Pancreas (tissue), 10 donors: Measurements from ENCODE around the gene SPATA16. TPM values are rescaled to one million over a fixed set of nuclear protein-coding genes. Genes with fewer than 3 reads are reported as not detected.

ENCODE experiments used
- ATAC-seq, 4 donors: fragments of 200-7000 bp; cut with Tn5 transposase; one replicate each; pipeline versions ENCODE4 v1.8.0 to v1.9.1; 2020; ENCODE audit warnings: mild to moderate bottlenecking in 4 of 4, moderate library complexity in 4 of 4
- DNase-seq, 6 donors: peaks; one replicate each; pipeline ENCODE4 v3.0.0-alpha.2; 2020
- FAIRE-seq: peaks from 2 replicates; lab custom pipeline; 2012; peaks lifted over from hg19 to GRCh38; lab: Jason Lieb, UNC
- H3K27ac ChIP-seq, 4 donors: fragments of 200-600 bp; sonication (generic); 1 replicate in 3 of 4; 2 replicates in 1 of 4; pipeline versions ENCODE4 v1.5.0 to v1.8.0; 2020
- H3K27me3 ChIP-seq, 4 donors: fragments of 200-600 bp; one replicate each; pipeline ENCODE4 v1.8.0; 2021
- H3K36me3 ChIP-seq, 3 donors: fragments of 200-600 bp; sonication (generic) in 1 of 3; one replicate each; pipeline versions ENCODE4 v1.5.0 to v1.8.0; 2020 to 2021
- H3K4me1 ChIP-seq, 3 donors: fragments of 200-600 bp; one replicate each; pipeline ENCODE4 v1.8.0; 2021
- H3K4me3 ChIP-seq, 4 donors: fragments of 200-600 bp; sonication (generic) in 2 of 4; one replicate each; pipeline versions ENCODE4 v1.5.0 to v1.8.0; 2020 to 2021
- H3K9me3 ChIP-seq, 4 donors: fragments of 200-600 bp; one replicate each; pipeline ENCODE4 v1.8.0; 2021
- WGBS, 2 donors: extraction: QIAGEN DNeasy Blood & Tissue Kit; methylation state at CpG; one replicate each; pipeline ENCODE4 v1.1.7; 2013; 5-methylcytosine and 5-hydroxymethylcytosine counted together
- intact Hi-C, 3 donors: fragments of 100-400 bp; cut with DNase I; formaldehyde crosslinking; loops; one replicate each; pipeline versions ENCODE4 v1.11.1 to v1.14.2; 2022
- polyA plus RNA-seq, 2 donors: library from polyadenylated mRNA; stranded (reverse); fragments of 200-250 nt; gene quantifications; one replicate each; pipeline ENCODE4 v1.2.3, GENCODE V29; 2013
- total RNA-seq, 6 donors: library from RNA; stranded (reverse); fragmentation: NEBNext Ultra II Directional in 4 of 6; extraction: Animal tissue kit (Norgen Biotek cat#: 25700) in 4 of 6; gene quantifications; one replicate each; pipeline versions ENCODE4 v1.2.1 to v1.2.4, GENCODE V29; 2021 to 2023
- TF ChIP-seq, protein P1 (sequence below), 4 donors: fragments of 200-600 bp; sonication (generic) in 3 of 4; IDR thresholded peaks; one replicate each; pipeline versions ENCODE4 v1.5.0 to v1.8.0; 2021; ENCODE audit warnings: antibody characterized with exemption in 4 of 4
- donor health status: healthy with polysubstance abuse.
- donor health status: DM: no; HTN: no; CAD: no; lungs with moderate emphysema.
- donor health status: DM: no; HTN: no; CAD: no.
- donor health status: control.
- donor health status: control.
- donor health status: Bipolar disorder and iron deficiency.
- donor health status: DM: yes; HTN: yes; CAD: no.
- donor health status: DM: no; HTN: no; CAD: no.
- donor health status: DM: no; HTN: no; CAD: no.
- donor health status: DM: yes; HTN: yes; CAD: no.

Gene SPATA16
- total and polyA plus RNA-seq, 8 donors, result not detected

GRCh38 chr3:172918568-172919296 is 222.3 kb downstream of the SPATA16 start:
- WGBS, 2 donors, result 19 to 23% methylated on average over 3 of the region's 3 CpGs
- Histone ChIP-seq H3K36me3 (no peaks in the 10 kb centered on the region), H3K4me1 (peaks cover 15 to 48% (median 47%) of the 10 kb centered on the region in 3 donors), H3K27me3 (no peaks in the 10 kb centered on the region), H3K4me3 (no peak overlapping the region), H3K27ac (peak overlapping the region in 2 of 4 donors; percentile 43 to 64), H3K9me3 (no peaks in the 10 kb centered on the region)
- TF ChIP-seq, protein P1, sequence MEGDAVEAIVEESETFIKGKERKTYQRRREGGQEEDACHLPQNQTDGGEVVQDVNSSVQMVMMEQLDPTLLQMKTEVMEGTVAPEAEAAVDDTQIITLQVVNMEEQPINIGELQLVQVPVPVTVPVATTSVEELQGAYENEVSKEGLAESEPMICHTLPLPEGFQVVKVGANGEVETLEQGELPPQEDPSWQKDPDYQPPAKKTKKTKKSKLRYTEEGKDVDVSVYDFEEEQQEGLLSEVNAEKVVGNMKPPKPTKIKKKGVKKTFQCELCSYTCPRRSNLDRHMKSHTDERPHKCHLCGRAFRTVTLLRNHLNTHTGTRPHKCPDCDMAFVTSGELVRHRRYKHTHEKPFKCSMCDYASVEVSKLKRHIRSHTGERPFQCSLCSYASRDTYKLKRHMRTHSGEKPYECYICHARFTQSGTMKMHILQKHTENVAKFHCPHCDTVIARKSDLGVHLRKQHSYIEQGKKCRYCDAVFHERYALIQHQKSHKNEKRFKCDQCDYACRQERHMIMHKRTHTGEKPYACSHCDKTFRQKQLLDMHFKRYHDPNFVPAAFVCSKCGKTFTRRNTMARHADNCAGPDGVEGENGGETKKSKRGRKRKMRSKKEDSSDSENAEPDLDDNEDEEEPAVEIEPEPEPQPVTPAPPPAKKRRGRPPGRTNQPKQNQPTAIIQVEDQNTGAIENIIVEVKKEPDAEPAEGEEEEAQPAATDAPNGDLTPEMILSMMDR (IDR thresholded peaks at IDR 0.05), result no peak
- intact Hi-C loops, result no loop called here
- peak in 3 of 4 donors; percentile 34 to 55 (median 39) for ATAC-seq
- no peak for FAIRE-seq
- no peak for DNase-seq

- DNase-seq (peak in 3 of 6 donors; percentile 9 to 46 (median 22)), ATAC-seq (peak; percentile 78 to 86 (median 83)), FAIRE-seq (peak; percentile 61)
- peaks cover 15 to 48% (median 47%) of the 10 kb centered on the region in 3 donors for H3K4me1 ChIP-seq
- intact Hi-C loops, result no loop called here
- no peaks in the 10 kb centered on the region for H3K9me3 ChIP-seq
- TF ChIP-seq, protein P1 (IDR thresholded peaks at IDR 0.05), result no peak
- no peak overlapping the region for H3K4me3 ChIP-seq
- no peaks in the 10 kb centered on the region for H3K36me3 ChIP-seq
- H3K27me3 ChIP-seq, result no peaks in the 10 kb centered on the region
- WGBS, 2 donors, result 0 to 4% methylated on average over 3 of the region's 3 CpGs
- peak overlapping the region in 2 of 4 donors; percentile 48 to 64 for H3K27ac ChIP-seq
Measured at GRCh38 chr3:172918165-172918564, 222.9 kb downstream of the SPATA16 start.

DNA sequence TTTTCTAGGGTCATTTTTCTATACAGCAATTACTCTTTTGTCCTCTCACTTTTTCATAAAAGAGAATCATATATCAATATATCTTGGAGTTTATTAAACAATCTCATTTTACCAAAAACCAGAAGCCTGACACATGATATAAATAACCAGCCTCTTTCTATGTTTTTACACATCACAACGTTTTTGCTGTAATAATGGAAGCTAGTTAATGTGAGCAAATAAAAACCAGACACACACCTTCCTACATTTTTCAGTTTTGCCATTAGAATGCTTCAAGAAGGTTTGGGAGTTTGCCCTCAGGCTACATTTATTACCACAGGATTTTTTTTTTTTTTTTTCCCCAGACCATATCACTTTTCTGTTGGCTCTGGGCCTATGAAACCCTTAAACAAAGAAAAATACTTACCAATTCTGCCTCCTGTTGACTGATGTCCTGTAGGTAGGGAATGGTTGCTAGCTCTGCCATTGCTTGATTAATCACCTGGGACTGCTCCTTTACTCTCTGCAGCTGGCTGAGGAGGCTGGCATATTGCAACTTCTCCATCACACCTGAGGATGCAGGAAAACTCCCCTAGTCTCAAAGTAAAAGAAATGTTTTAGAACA is 225.0 kb downstream of the SPATA16 start:
- DNase-seq (no peak), ATAC-seq (peak in 2 of 4 donors; percentile 10 to 32), FAIRE-seq (no peak)
- Histone ChIP-seq H3K27ac (no peak overlapping the region), H3K4me3 (no peak overlapping the region), H3K9me3 (no peaks in the 10 kb centered on the region), H3K4me1 (peaks cover 15 to 48% (median 47%) of the 10 kb centered on the region in 3 donors), H3K36me3 (no peaks in the 10 kb centered on the region), H3K27me3 (no peaks in the 10 kb centered on the region)
- intact Hi-C loops, result no loop called here
- TF ChIP-seq, protein P1 (IDR thresholded peaks at IDR 0.05), result no peak
- 33 to 53% methylated on average over 1 of the region's 1 CpG for WGBS, 2 donors

DNA sequence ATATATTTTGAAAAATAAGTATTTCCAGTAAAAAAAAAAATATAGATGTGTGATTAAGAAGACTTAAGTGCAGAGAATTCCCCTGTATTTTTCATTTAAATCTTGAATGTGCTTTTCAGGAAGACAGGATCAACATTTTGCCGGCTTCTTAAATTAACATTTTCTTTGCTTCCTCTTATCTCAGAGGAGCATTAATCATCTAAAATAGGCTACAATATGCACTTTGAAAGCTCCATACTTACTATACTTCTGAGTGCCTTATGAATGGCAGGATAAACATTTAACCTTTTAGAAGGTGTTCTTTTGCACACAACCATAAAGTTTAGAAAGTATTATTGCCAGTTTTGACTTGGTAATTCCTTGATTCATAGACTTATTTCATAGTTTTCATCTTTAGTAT is 226.2 kb downstream of the SPATA16 start:
- H3K4me3 ChIP-seq, result no peak overlapping the region
- TF ChIP-seq, protein P1 (IDR thresholded peaks at IDR 0.05), result no peak
- ATAC-seq, result no peak
- no peak for DNase-seq
- no peak for FAIRE-seq
- no peaks in the 10 kb centered on the region for H3K27me3 ChIP-seq
- intact Hi-C loops, result no loop called here
- no peaks in the 10 kb centered on the region for H3K9me3 ChIP-seq
- no peak overlapping the region for H3K27ac ChIP-seq
- peaks cover 15 to 48% (median 47%) of the 10 kb centered on the region in 3 donors for H3K4me1 ChIP-seq
- WGBS, 2 donors, result 2 to 5% methylated on average over 1 of the region's 1 CpG
- no peaks in the 10 kb centered on the region for H3K36me3 ChIP-seq
